HG02623 (cell line): ENCODE data around the gene RIMOC1.
"Not testable (repeated sequence)": the region's sequence is repeated elsewhere in the genome, so short reads cannot be mapped to it uniquely, and the experiment has no call there.

Experiments
- ATAC-seq: cut with Tn5 transposase; IDR thresholded peaks from one replicate; pipeline ENCODE4 v1.9.1; 2021; ENCODE audit warnings: moderate library complexity; ENCODE audit not compliant: unreplicated experiment

RIMOC1 gene

GRCh38 chr5:41891066-41891707 is 13.0 kb upstream of the RIMOC1 start:
- no peak for ATAC-seq

GRCh38 chr5:41892031-41892430 is 12.1 kb upstream of the RIMOC1 start:
- ATAC-seq, result no peak

GRCh38 chr5:41893074-41893851 is 10.9 kb upstream of the RIMOC1 start:
- no peak for ATAC-seq

- no peak for ATAC-seq
Observed at GRCh38 chr5:41896230-41896629, 7.9 kb upstream of the RIMOC1 start.

- no peak for ATAC-seq
Observed at GRCh38 chr5:41903382-41903891, 707 bp upstream of the RIMOC1 start.

- ATAC-seq, result no peak
Observed at GRCh38 chr5:41906151-41906550, 2.0 kb downstream of the RIMOC1 start.

- no peak for ATAC-seq
Observed at GRCh38 chr5:41908374-41909079, 4.4 kb downstream of the RIMOC1 start.

- ATAC-seq, result peak; percentile 45
Observed at GRCh38 chr5:41918105-41918504, 14.0 kb downstream of the RIMOC1 start.

- no peak for ATAC-seq
Observed at GRCh38 chr5:41921166-41921565, 17.0 kb downstream of the RIMOC1 start.

- ATAC-seq, result no peak
Observed at GRCh38 chr5:41921874-41922273, 17.7 kb downstream of the RIMOC1 start.

- ATAC-seq, result no peak
Observed at GRCh38 chr5:41924526-41924871, 20.4 kb downstream of the RIMOC1 start.

- ATAC-seq, result peak; percentile 95
Observed at GRCh38 chr5:41924872-41925554, 20.9 kb downstream of the RIMOC1 start, which contains the start of gene FBXO4. Gene FBXO4, plus strand, starts transcription at chr5:41925281. Its CDS starts 29 bp downstream, at chr5:41925310.

GRCh38 chr5:41925555-41925951 is 21.4 kb downstream of the RIMOC1 start:
- peak; percentile 26 for ATAC-seq

- no peak for ATAC-seq
Observed at GRCh38 chr5:41927604-41928003, 23.5 kb downstream of the RIMOC1 start.

GRCh38 chr5:41929035-41929434 is 24.9 kb downstream of the RIMOC1 start:
- no peak for ATAC-seq

GRCh38 chr5:41932770-41933169 is 28.6 kb downstream of the RIMOC1 start:
- ATAC-seq, result no peak

- ATAC-seq, result no peak
Observed at GRCh38 chr5:41935544-41935943, 31.4 kb downstream of the RIMOC1 start.

- no peak for ATAC-seq
Observed at GRCh38 chr5:41940641-41941040, 36.5 kb downstream of the RIMOC1 start.

GRCh38 chr5:41945332-41945955 is 41.3 kb downstream of the RIMOC1 start:
- not testable (repeated sequence) for ATAC-seq

GRCh38 chr5:41951224-41951623 is 47.1 kb downstream of the RIMOC1 start:
- ATAC-seq, result no peak
